Activated CD8-positive, alpha-beta memory T cell treated with anti-CD3 and anti-CD28 coated beads for 36 hours (primary cell): ENCODE measurements around the gene SFT2D1. TPM values are rescaled to one million over a fixed set of nuclear protein-coding genes. Genes with fewer than 3 reads are reported as not detected.
"Not testable (repeated sequence)": the region's sequence is repeated elsewhere in the genome, so short reads cannot be mapped to it uniquely, and the experiment has no call there.

Source experiments
- CTCF ChIA-PET: fragments of 350-600 bp; sonication (Branson Sonifier 250); formaldehyde crosslinking; loops from one replicate; lab custom pipeline; 2021; ENCODE audit warnings: antibody characterized with exemption; lab: Charles Lee
- POLR2A ChIA-PET: fragments of 350-600 bp; sonication (Branson Sonifier 250); formaldehyde crosslinking; loops from one replicate; lab custom pipeline; 2021; ENCODE audit warnings: antibody characterized with exemption; lab: Charles Lee
- total RNA-seq, 2 experiments: library from RNA; stranded (reverse); gene quantifications; one replicate each; pipeline ENCODE4 v1.2.3, GENCODE V29; 2021

SFT2D1 gene
- total RNA-seq, 2 experiments from 2014 or later, result 51.6 to 51.8 TPM

GRCh38 chr6:166369782-166370181 lies 27.4 kb upstream of the SFT2D1 start:
- ChIA-PET CTCF (no interaction called here), POLR2A (no interaction called here)

- ChIA-PET POLR2A (no interaction called here), CTCF (no interaction called here)
Measured at GRCh38 chr6:166366921-166367320, 24.6 kb upstream of the SFT2D1 start.

- POLR2A ChIA-PET, result no interaction called here
Measured at GRCh38 chr6:166365806-166366205, 23.5 kb upstream of the SFT2D1 start.

GRCh38 chr6:166365221-166365620 lies 22.9 kb upstream of the SFT2D1 start:
- ChIA-PET CTCF (no interaction called here), POLR2A (no interaction called here)

More at GRCh38 chr6:166365806-166366205, 23.5 kb upstream of the SFT2D1 start:
- CTCF ChIA-PET, result no interaction called here

GRCh38 chr6:166364456-166364855 lies 22.1 kb upstream of the SFT2D1 start:
- ChIA-PET CTCF (interaction anchor here (0.9 to 1.9 kb wide), 2 partner anchors 17 to 35 kb away, joined by 3 to 4 read pairs; no protein-coding TSS in a partner anchor), POLR2A (no interaction called here)

- CTCF ChIA-PET, POLR2A ChIA-PET: not testable (repeated sequence)
Measured at GRCh38 chr6:166362427-166362826, 20.1 kb upstream of the SFT2D1 start.

- CTCF ChIA-PET, result no interaction called here
Measured at GRCh38 chr6:166361077-166361429, 18.7 kb upstream of the SFT2D1 start.

GRCh38 chr6:166360243-166361076 lies 18.1 kb upstream of the SFT2D1 start:
- POLR2A ChIA-PET, result no interaction called here
- CTCF ChIA-PET, result no interaction called here

More at GRCh38 chr6:166361077-166361429, 18.7 kb upstream of the SFT2D1 start:
- POLR2A ChIA-PET, result no interaction called here

- POLR2A ChIA-PET, result interaction anchor here (0.6 kb wide), 1 partner anchor 14 kb away, joined by 4 read pairs; no protein-coding TSS in a partner anchor
- CTCF ChIA-PET, result no interaction called here
Measured at GRCh38 chr6:166355552-166355951, 13.2 kb upstream of the SFT2D1 start.

GRCh38 chr6:166354965-166355364 lies 12.6 kb upstream of the SFT2D1 start:
- CTCF ChIA-PET, result interaction anchor here (1.2 kb wide), 1 partner anchor 43 kb away, joined by 4 read pairs; no protein-coding TSS in a partner anchor
- POLR2A ChIA-PET, result interaction anchor here (0.6 kb wide), 1 partner anchor 13 kb away, joined by 4 read pairs; no protein-coding TSS in a partner anchor

GRCh38 chr6:166354143-166354542 lies 11.8 kb upstream of the SFT2D1 start:
- POLR2A ChIA-PET, result no interaction called here
- CTCF ChIA-PET, result interaction anchor here (0.6 to 1.2 kb wide), 2 partner anchors 44 to 555 kb away, joined by 3 to 4 read pairs; no protein-coding TSS in a partner anchor

GRCh38 chr6:166353507-166353906 lies 11.2 kb upstream of the SFT2D1 start:
- ChIA-PET CTCF (interaction anchor here (0.6 kb wide), 1 partner anchor 556 kb away, joined by 3 read pairs; no protein-coding TSS in a partner anchor), POLR2A (no interaction called here)

- CTCF ChIA-PET, result no interaction called here
- POLR2A ChIA-PET, result interaction anchor here (0.5 kb wide), 1 partner anchor 12 kb away, joined by 4 read pairs; no protein-coding TSS in a partner anchor
Measured at GRCh38 chr6:166352923-166353322, 10.6 kb upstream of the SFT2D1 start.

- POLR2A ChIA-PET, result no interaction called here
- CTCF ChIA-PET, result no interaction called here
Measured at GRCh38 chr6:166351715-166352285, 9.5 kb upstream of the SFT2D1 start.

- ChIA-PET POLR2A (no interaction called here), CTCF (interaction anchor here (1.7 kb wide), 1 partner anchor 22 kb away, joined by 4 read pairs; no protein-coding TSS in a partner anchor)
Measured at GRCh38 chr6:166348305-166348949, 6.1 kb upstream of the SFT2D1 start.

GRCh38 chr6:166346965-166347364 lies 4.6 kb upstream of the SFT2D1 start:
- POLR2A ChIA-PET, result no interaction called here
- CTCF ChIA-PET, result interaction anchor here (1.3 to 1.7 kb wide), 2 partner anchors 21 to 34 kb away, joined by 4 to 5 read pairs; no protein-coding TSS in a partner anchor

GRCh38 chr6:166346449-166346848 lies 4.1 kb upstream of the SFT2D1 start:
- POLR2A ChIA-PET, result no interaction called here
- CTCF ChIA-PET, result interaction anchor here (1.3 kb wide), 1 partner anchor 35 kb away, joined by 5 read pairs; no protein-coding TSS in a partner anchor

GRCh38 chr6:166345672-166346071 lies 3.3 kb upstream of the SFT2D1 start:
- POLR2A ChIA-PET, CTCF ChIA-PET: not testable (repeated sequence)

- POLR2A ChIA-PET, CTCF ChIA-PET: not testable (repeated sequence)
Measured at GRCh38 chr6:166344921-166345320, 2.6 kb upstream of the SFT2D1 start.

- ChIA-PET CTCF (no interaction called here), POLR2A (no interaction called here)
Measured at GRCh38 chr6:166344240-166344639, 1.9 kb upstream of the SFT2D1 start.
